BJ (cell line): Measurements from ENCODE around the gene FAM171A1. TPM values are rescaled to one million over a fixed set of nuclear protein-coding genes. Genes with fewer than 3 reads are reported as not detected.
"Not testable (repeated sequence)": the region's sequence is repeated elsewhere in the genome, so short reads cannot be mapped to it uniquely, and the experiment has no call there.

ENCODE experiments used
- CTCF ChIA-PET: fragments of 350-600 bp; formaldehyde crosslinking; extraction: SDS; loops from one replicate; lab custom pipeline; 2021; ENCODE audit warnings: antibody characterized with exemption, inconsistent platforms; lab: Yijun Ruan, JAX
- POLR2A ChIA-PET: fragments of 300-600 bp; sonication (Branson Sonifier 250); formaldehyde crosslinking; extraction: SDS; loops from one replicate; lab custom pipeline; 2021; ENCODE audit warnings: antibody characterized with exemption; lab: Charles Lee
- DNase-seq: peaks from one replicate; pipeline ENCODE4 v3.0.0-alpha.2; 2011; ENCODE audit warnings: low read depth
- H3K27me3 ChIP-seq: 2 replicates; pipeline ENCODE4 v1.6.0; 2011; ENCODE audit warnings: low read length; ENCODE audit not compliant: control insufficient read depth, insufficient read depth
- H3K36me3 ChIP-seq: 2 replicates; pipeline ENCODE4 v1.5.1; 2011; ENCODE audit warnings: low read length; ENCODE audit not compliant: control insufficient read depth, insufficient read depth
- H3K4me3 ChIP-seq: 2 replicates; pipeline ENCODE4 v1.5.1; 2011; ENCODE audit warnings: low read depth, mild to moderate bottlenecking, control low read depth, low read length
- polyA plus RNA-seq: library from polyadenylated mRNA; depleted of rRNA; stranded (reverse); fragments of >200 nt; gene quantifications from 2 replicates; pipeline ENCODE4 v1.2.3, GENCODE V29; 2011
- TF ChIP-seq, protein P1 (sequence below): IDR thresholded peaks from 2 replicates; pipeline ENCODE4 v1.5.1; 2011; ENCODE audit warnings: low read depth, mild to moderate bottlenecking, control low read depth, inconsistent platforms, low read length, moderate library complexity; ENCODE audit not compliant: insufficient read depth

FAM171A1 gene
- polyA plus RNA-seq, 1 experiment: 18.4 TPM

DNA sequence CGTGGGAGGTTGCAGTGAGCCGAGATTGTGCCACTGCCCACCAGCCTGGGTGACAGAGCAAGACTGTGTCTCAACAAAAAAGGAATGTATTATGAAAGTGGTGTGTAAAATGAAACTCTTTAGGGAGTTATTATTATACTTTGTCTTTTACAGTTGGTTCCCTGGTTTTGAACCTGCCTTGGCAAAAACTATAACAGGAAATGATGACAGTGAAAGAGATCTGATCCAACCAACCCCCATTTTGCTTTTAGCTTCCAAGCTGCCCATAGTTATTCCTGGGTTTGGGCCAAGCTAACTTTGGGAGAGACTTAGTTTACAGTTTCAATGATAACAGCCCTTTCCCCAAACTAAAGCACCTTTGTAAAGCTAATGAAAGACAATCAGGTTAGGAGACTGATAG, 168.4 kb downstream of the FAM171A1 start:
- ChIA-PET POLR2A (interaction anchor here (0.6 kb wide), 1 partner anchor 9 kb away, joined by 4 read pairs; no protein-coding TSS in a partner anchor), CTCF (no interaction called here)

DNA sequence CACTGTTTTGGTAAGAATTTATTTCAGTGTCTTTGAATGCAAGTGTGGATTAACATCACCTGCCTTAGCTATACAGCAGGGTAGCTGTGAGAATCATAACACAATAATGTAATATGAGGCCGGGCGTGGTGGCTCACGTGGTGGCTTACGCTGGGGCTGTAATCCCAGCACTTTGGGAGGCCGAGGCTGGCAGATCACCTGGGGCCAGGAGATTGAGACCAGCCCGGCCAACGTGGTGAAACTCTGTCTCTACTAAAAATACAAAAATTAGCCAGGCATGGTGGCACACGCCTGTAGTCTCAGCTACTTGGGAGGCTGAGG, 168.8 kb downstream of the FAM171A1 start:
- H3K27me3 ChIP-seq, DNase-seq, H3K4me3 ChIP-seq, H3K36me3 ChIP-seq, POLR2A ChIA-PET: not testable (repeated sequence)
- CTCF ChIA-PET: interaction anchor here (0.5 kb wide), 1 partner anchor 604 kb away, joined by 3 read pairs; no protein-coding TSS in a partner anchor

More for the DNA sequence above, 168.4 kb downstream of the FAM171A1 start:
- TF ChIP-seq, protein P1, sequence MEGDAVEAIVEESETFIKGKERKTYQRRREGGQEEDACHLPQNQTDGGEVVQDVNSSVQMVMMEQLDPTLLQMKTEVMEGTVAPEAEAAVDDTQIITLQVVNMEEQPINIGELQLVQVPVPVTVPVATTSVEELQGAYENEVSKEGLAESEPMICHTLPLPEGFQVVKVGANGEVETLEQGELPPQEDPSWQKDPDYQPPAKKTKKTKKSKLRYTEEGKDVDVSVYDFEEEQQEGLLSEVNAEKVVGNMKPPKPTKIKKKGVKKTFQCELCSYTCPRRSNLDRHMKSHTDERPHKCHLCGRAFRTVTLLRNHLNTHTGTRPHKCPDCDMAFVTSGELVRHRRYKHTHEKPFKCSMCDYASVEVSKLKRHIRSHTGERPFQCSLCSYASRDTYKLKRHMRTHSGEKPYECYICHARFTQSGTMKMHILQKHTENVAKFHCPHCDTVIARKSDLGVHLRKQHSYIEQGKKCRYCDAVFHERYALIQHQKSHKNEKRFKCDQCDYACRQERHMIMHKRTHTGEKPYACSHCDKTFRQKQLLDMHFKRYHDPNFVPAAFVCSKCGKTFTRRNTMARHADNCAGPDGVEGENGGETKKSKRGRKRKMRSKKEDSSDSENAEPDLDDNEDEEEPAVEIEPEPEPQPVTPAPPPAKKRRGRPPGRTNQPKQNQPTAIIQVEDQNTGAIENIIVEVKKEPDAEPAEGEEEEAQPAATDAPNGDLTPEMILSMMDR: no peak
- Histone ChIP-seq H3K4me3 (no peak overlapping the region), H3K27me3 (no peaks in the 10 kb centered on the region), H3K36me3 (no peaks in the 10 kb centered on the region)
- no peak for DNase-seq

DNA sequence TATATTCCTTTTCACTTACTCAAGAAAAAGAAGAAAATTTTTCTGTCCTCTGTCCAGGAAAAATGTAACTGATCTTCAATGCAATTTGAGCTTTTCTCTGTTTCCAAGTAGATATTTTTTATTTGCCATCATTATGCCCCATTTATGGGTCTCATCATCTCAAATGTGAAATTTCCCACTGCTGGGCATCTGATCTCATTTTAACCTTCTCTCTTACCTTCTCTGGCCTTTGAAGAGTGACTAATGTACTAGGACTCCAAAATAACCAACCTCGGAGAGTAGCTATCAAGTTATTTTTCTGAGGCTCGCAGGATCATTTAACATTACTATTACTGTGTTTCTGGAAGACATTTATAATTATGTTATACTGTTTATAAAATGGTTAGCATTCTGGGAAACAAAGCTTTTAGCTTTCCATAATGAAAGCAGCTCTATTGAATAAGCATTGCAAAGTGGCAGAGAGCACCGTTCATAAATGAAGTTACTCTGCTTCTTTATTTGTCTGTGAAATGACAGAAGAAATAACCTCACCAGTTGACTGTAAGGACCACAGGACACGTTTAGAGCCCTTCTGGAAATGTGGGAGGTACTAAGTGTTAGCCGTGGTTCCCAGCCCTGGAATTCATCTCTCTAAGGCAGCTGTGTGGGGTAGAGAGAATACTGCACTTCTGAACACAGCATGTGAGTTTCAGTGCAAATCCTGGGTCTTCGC, 169.3 kb downstream of the FAM171A1 start:
- TF ChIP-seq, protein P1: no peak
- no peak for DNase-seq
- no peak overlapping the region for H3K4me3 ChIP-seq
- POLR2A ChIA-PET: no interaction called here
- no peaks in the 10 kb centered on the region for H3K27me3 ChIP-seq
- CTCF ChIA-PET: interaction anchor here (0.5 to 0.7 kb wide), 3 partner anchors 8 to 604 kb away, joined by 3 to 4 read pairs (median 3); no protein-coding TSS in a partner anchor
- no peaks in the 10 kb centered on the region for H3K36me3 ChIP-seq

DNA sequence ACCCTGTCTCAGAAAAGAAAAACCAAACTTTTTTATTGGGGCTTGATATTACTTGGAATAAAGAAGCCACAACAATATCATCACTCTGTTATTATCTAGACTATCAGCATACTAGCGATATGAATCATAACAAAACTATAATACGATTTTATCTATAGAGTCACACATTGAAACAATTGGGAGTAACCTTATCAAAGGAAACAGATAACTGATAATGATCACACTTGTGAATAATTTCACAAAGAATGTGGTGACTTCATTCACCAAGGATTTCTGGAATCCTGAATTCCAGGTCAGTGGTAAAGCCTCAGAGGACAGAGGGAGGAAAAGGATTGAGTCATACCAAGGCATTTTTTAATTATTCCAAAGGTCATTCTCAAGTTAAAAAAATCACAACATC, 170.5 kb downstream of the FAM171A1 start:
- POLR2A ChIA-PET: interaction anchor here (0.6 kb wide), 1 partner anchor 59 kb away, joined by 3 read pairs; no protein-coding TSS in a partner anchor
- H3K27me3 ChIP-seq: no peaks in the 10 kb centered on the region
- H3K4me3 ChIP-seq: no peak overlapping the region
- CTCF ChIA-PET: interaction anchor here (0.6 to 0.7 kb wide), 2 partner anchors 9 to 437 kb away, joined by 3 to 4 read pairs; no protein-coding TSS in a partner anchor
- TF ChIP-seq, protein P1: no peak
- H3K36me3 ChIP-seq: no peaks in the 10 kb centered on the region
- DNase-seq: peak; percentile 76

DNA sequence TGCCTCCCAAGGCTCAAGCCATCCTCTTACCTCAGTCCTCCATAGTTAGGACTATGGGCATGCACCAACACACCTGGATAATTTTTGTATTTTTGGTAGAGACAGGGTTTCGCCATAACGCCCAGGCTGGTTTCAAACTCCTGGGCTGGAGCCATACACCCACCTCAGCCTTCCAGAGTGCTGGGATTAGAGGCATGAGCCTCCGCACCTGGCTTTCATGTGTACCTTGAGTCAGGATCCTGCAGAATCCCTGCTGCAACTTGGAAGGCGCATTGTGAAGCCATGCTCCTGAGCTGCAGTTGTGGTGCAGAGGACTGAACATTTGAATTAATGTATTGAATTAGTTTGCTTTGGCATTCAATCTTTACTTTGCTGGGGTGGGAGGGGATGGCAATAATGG, 173.2 kb downstream of the FAM171A1 start:
- CTCF ChIA-PET: interaction anchor here (1.9 kb wide), 1 partner anchor 12 kb away, joined by 5 read pairs; no protein-coding TSS in a partner anchor
- no peaks in the 10 kb centered on the region for H3K36me3 ChIP-seq

More for the DNA sequence above, 173.2 kb downstream of the FAM171A1 start:
- TF ChIP-seq, protein P1: no peak
- DNase-seq: no peak
- POLR2A ChIA-PET: no interaction called here
- Histone ChIP-seq H3K4me3 (no peak overlapping the region), H3K27me3 (no peaks in the 10 kb centered on the region)
